HG03139 (cell line): ENCODE results near the gene RAB13.

Experiments
- ATAC-seq: cut with Tn5 transposase; IDR thresholded peaks from one replicate; pipeline ENCODE4 v1.9.1; 2021; ENCODE audit not compliant: unreplicated experiment

Gene RAB13

DNA sequence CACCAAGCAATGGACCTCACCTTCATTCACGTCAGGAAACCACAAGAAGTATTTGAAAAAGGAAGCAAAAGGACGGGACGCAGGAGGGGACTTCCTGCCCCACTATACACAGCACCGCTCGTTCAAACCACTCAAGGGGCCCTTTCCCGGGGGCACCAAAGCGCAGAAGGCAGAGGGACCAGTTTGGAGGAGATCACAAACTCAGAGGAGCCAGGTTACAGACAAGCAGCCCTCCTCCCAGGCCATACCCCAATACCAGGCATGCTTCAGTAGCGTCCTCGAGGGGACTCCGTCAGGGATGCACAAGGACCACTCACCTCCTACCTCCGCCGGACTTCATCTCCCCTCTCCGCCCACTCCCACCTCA, 28.4 kb downstream of the RAB13 start:
- ATAC-seq, result peak; percentile 11

GRCh38 chr1:153956997-153957715, 29.0 kb downstream of the RAB13 start:
- ATAC-seq, result no peak

DNA sequence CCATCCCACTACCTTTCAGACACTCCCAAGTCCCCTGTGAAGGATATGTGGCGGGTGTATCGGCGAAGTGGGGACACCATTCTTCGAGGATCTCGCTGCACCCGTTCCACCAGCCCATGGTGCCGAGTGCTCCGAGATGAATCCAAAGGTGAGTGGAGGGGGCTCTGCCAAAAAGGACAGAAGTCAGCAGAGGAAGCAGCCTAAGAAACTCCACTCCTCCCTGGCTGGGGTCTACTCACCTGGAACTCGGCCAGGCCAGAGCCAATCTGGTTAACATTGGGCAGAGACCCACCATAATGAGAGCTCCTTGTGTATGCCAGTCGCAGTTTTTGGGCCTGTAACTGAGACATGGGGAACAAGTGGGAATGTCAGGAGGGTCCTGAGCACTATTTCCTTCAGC, 31.3 kb downstream of the RAB13 start:
- no peak for ATAC-seq

DNA sequence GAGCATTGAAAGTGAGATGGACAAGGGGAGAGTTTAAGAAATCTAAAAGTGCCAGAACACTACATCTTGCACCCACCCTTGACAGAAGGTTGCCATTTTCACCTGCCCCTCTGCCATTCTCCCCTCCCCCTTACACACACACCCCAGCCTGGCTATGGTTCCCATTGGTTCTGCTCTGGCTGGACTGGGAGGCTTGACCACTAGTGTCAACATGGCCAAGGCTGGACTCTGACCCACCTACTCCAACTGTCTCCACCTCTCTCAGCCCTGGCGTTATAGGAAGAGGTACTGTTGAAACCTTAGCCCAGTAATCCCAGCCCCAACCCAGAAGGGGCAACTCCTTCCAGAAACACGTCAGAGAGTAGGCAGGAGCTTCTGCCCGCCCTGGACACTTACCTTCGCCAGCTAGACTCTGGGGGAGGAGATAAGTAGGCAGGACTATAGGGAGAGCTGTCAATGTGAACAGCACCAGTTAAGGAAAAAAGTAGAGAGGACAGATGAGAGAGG, 32.2 kb downstream of the RAB13 start:
- no peak for ATAC-seq

DNA sequence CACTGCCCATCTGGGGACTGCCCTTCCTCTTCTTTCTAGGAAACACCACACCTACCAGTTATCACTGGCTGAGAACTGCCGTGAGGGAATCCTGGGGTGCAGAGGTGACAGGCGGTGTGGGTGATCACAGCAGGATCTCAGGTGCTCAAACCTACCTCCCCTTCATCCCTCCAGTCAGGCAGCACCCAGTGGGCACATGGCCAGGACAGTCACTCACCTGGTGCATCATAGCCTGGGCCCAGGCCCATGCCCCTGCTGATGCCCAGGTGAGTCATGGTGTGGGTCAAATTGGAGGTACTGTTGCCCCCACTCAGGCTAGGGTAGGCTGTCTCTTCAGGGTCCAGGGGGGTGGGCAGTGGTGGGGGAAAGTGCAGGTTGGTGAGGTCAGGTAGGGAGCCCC, 34.3 kb downstream of the RAB13 start:
- no peak for ATAC-seq

- ATAC-seq, result no peak
Observed at GRCh38 chr1:153951183-153951582, 35.0 kb downstream of the RAB13 start.

GRCh38 chr1:153946622-153947241, 39.4 kb downstream of the RAB13 start, which contains the start of gene DENND4B:
DENND4B (minus strand) TSS chr1:153946718; CDS start chr1:153944374, 2,344 bp downstream.
- ATAC-seq, result peak; percentile 48

DNA sequence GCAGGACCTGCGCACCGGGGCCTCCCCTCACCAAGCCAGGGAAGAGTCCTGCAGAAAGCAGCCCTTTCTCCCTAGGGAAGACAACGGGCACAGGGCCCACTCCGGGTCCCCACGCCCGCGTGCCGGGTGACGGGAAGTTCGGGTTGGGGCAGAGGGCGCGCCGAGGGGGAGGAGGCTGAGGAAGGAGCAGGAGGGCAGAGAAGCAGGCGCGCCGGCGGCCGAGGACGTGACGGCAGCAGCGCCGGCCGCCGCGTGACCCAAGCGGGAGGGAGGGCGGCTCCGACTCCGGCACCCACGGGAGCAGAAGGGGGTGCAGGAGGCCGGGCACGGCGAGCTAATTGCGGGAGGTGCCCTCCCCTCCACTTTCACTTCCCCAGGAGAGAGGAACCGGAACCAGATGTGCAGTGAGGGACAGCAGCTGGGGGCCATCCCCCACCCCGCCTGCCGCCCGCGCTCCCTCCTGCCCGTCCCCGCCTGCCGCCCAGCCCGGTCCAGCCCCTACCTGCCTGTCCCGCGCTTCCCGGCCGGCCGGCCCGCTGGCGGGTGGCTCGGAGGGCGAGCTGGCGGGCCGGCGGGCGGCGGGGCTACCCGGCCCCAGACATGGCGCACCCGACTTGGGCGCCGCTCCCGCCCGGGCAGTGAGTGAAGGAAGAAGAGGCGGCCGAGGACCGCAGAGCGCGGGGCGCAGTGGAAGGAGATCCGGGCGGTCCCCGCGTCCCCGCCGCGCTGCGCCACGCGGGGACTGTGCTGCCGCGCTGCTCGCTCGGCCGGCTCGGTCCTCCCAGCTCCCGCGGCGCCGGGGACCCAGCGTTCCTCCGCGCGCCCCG, 40.1 kb downstream of the RAB13 start:
- ATAC-seq, result peak; percentile 52

GRCh38 chr1:153945131-153945794, 40.9 kb downstream of the RAB13 start:
- ATAC-seq, result no peak

- no peak for ATAC-seq
Observed at GRCh38 chr1:153944827-153945117, 41.4 kb downstream of the RAB13 start.

DNA sequence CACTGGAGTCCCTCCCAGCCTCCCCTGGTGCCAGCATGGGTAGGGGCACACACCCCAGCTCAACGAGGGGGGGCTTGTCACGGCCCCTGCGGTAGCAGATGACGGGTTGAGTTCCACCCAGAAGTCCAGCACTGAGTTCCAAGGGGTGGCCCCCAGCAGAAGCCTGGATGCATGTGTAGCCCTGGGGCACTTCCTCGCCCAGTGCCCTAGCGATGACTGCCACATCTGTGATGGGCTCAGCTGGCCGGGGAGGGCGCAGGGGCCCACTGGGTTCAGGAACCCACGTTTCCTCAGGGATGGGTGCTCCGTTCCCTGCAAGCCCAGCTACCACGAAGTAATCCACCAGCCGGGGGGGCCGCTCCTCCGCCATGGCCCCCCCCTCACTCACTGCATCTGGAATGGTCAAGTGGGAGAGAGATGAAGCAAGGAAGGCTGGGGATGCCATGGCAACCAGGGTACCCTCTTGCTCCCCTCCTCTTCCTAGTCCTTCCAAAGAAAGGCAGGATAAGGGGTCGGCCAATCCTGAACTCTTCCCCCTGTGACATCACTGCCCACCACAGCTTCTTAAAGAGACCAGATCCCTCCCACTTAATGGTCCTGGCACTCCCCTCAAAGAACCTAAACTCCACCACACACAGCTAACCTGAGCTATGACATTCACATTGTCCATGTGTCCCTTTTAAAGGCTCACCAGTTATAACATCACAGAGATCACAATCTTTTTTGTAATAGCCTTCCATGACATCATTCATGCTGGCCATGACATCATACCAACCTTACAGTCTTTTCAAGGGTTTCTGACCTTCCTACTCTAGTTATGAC, 41.9 kb downstream of the RAB13 start:
- no peak for ATAC-seq

GRCh38 chr1:153942766-153943549, 43.2 kb downstream of the RAB13 start:
- ATAC-seq, result no peak

DNA sequence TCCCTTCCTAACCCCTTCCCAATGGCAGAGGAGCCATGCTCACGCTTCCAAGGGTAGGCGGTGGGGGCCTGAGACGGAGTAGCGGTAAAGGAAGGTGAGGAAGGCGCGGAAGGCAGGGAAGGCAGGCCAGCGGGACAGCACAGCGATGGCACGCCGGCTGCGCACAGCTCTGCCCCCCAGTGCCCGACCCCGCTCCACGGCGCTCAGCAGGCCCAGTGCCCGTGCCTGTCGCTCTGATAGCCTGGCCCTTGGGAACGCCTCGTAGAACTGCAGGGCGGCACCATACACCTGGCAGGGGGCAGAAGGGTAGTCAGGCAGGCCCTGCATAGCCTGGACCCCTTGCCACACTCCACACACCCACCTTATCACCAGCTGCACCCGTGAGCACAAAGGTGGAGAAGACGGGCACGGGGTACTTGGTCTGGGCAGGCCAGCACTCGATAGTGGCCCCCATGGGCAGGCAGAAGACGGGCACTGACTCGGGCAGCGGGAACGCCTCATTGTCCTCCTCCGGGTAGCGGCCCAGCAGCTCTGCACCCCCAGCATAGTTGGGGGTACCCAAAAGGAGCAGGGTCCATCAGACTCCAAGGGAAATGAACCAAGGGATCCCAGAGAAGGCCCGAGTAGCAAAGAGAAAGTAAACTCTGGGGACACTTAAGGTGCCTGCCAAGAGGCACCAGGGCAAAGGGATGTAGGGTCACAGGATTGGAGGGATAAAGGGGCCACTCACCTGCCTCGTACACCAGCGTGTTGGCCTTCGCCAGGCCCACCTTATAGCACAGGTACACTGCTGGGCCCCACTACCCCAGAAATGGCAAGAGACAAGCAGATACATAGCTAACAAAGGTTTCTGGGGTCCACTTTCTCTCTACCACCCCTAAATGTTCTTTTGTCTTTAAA, 44.1 kb downstream of the RAB13 start:
- no peak for ATAC-seq

GRCh38 chr1:153940756-153941155, 45.4 kb downstream of the RAB13 start:
- no peak for ATAC-seq

DNA sequence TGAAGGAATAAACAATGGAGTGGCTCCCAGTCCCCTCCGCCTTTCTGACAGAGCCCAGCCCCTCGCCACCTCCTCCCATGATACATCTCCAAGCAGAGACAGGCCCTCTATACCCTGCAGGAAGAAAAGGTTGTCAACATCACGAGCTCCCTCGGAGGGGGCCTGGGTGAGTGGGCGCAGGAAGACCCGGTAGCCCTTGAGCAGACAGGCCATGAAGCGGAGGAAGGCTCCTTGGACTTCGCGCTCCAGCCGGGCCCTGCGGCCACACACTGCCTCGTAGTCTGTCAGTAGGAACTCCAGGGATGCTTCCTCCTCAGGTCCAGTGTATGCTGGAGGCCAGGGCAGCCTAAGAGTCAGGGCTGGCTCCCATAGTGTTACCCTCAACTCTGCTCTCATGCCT, 46.7 kb downstream of the RAB13 start:
- ATAC-seq, result no peak

DNA sequence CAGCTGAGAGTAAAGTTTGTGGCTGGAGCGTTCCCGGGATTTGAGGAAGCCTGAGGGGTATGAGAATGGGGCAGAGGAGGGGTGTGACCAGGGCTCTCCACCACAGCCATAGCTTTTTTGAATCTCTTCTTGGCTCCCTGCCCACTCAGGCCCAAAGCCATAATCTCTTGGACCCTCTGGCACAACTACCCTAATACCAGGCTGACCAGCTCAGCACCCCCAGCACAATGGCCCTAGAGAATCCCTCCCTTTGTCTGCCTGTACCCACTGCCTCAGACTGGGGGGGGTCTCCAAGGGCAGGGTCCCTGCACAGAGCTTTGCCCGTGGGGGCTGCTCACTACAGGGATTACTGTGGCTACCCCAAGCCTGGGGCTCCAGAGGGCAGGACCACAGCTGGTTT, 47.1 kb downstream of the RAB13 start:
- no peak for ATAC-seq

- ATAC-seq, result no peak
Observed at GRCh38 chr1:153937331-153937730, 48.8 kb downstream of the RAB13 start.

- no peak for ATAC-seq
Observed at GRCh38 chr1:153936011-153936802, 49.9 kb downstream of the RAB13 start.
